ENCODE measurements around the gene SPATS2.
"Not testable (repeated sequence)": the region's sequence is repeated elsewhere in the genome, so short reads cannot be mapped to it uniquely, and the experiment has no call there.

The SPATS2 gene

DNA sequence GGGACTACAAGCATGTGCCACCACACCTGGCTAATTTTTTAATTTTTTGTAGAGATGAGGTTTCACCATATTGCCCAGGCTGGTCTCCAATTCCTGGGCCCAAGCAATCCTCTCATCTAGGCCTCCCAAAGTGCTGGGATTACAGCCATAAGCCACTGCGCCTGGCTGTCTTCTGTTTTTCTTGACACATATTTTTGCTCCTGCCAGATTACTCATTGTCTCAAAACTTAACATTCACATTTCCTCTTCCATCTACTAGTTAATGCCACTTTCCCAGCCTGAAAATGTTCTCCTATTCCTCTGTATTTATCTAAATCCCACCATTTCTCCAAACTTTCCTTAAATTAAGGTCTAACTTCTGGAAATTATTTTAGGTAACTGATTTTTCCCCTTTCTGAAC lies 135.3 kb downstream of the SPATS2 start:
- no peak overlapping the region for H3K9ac ChIP-seq (ENCODE audit: low read depth, low read length)
- H3K36me3 ChIP-seq (ENCODE audit: insufficient read depth, low read length) = no peaks in the 10 kb centered on the region
- H3K9me3 ChIP-seq (ENCODE audit: control insufficient read depth, insufficient read depth, low read length) = no peaks in the 10 kb centered on the region
- no peaks in the 10 kb centered on the region for H3K4me1 ChIP-seq (ENCODE audit: insufficient read depth, low read length)

DNA sequence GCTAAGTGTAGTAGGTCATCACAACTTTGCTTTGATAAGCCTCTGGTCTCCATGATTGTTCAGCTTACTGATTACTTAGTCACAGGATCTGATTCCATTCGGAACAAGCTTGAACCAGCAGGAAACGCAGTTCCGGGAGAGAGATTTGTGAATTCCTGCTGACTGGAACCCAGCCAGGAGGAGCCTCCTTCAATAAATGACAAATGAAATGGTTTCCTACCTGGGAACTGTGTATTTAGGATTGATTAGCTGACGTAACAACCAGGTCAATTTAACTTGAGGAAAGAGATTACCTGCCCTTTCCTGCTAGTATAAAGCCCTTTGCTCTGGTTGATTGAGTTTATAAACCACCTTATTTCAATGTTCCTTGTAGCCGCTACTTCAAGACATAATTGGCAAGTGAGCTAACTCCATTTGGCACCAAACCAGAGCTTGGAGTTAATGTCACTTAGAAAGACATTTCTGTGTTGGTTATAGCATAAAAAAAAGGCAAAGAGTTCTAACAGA lies 136.5 kb downstream of the SPATS2 start:
- Histone ChIP-seq H3K4me1 (ENCODE audit: insufficient read depth, low read length) (no peaks in the 10 kb centered on the region), H3K36me3 (ENCODE audit: insufficient read depth, low read length) (no peaks in the 10 kb centered on the region), H3K9ac (ENCODE audit: low read depth, low read length) (no peak overlapping the region), H3K9me3 (ENCODE audit: control insufficient read depth, insufficient read depth, low read length) (no peaks in the 10 kb centered on the region)

DNA sequence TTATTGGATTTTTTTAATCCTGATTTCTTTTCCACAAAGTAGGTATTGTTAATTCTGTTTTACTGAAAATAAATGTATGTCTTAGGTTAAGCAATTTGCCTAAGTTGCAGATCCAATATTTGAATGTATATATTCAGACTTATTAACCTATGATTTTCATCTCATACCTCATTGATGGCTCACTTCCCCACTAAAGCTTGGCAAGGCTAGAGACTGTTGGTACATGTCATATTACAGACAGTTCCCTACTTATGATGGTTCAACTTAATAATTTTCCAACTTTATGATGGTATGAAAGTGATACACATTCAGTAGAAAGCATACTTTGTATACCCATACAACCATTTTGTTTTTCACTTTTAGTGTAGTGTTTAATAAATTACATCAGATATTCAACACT lies 138.4 kb downstream of the SPATS2 start:
- Histone ChIP-seq H3K36me3 (ENCODE audit: insufficient read depth, low read length) (no peaks in the 10 kb centered on the region), H3K9ac (ENCODE audit: low read depth, low read length) (no peak overlapping the region), H3K4me1 (ENCODE audit: insufficient read depth, low read length) (no peaks in the 10 kb centered on the region), H3K9me3 (ENCODE audit: control insufficient read depth, insufficient read depth, low read length) (no peaks in the 10 kb centered on the region)

DNA sequence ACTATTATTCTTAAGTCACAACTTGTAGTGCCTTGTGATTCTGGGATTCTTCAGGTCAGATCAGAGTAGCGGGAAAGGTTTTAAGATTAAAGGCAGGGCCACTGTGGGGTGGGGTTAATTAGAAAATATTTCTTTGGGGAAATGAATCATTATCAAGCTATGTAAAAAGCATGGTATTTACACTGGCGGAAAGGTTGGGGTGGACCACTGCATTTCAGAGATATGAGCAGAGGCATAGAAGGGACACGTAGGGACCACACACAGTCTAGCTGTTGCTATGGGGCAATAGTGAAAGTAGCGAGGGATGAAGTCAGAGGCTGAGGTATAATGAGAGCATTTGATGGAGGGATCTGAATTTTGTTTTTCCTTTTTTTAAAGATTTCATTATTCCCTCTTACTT lies 139.9 kb downstream of the SPATS2 start:
- H3K9ac ChIP-seq (ENCODE audit: low read depth, low read length) = no peak overlapping the region
- H3K4me1 ChIP-seq (ENCODE audit: insufficient read depth, low read length) = no peaks in the 10 kb centered on the region
- H3K9me3 ChIP-seq (ENCODE audit: control insufficient read depth, insufficient read depth, low read length) = no peaks in the 10 kb centered on the region
- H3K36me3 ChIP-seq (ENCODE audit: insufficient read depth, low read length) = no peaks in the 10 kb centered on the region

DNA sequence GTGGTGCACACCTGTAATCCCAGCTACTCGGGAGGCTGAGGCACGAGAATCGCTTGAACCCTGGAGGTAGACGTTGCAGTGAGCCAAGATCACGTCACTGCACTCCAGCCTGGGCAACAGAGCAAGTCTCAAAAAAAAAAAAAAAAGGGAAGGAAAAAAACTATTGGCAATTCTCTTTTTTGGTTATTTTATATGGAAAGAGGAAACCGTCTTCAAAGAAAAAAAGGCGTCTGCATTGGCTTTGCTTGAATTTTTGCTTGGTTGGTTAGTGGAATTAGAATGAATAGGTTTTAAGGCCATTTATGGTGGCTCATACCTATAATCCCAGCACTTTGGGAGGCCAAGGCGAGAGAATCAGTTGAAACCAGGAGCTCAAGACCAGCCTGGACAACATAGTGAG lies 142.4 kb downstream of the SPATS2 start:
- H3K4me1 ChIP-seq (ENCODE audit: insufficient read depth, low read length); H3K36me3 ChIP-seq (ENCODE audit: insufficient read depth, low read length); H3K9me3 ChIP-seq (ENCODE audit: control insufficient read depth, insufficient read depth, low read length); H3K9ac ChIP-seq (ENCODE audit: low read depth, low read length): not testable (repeated sequence)

DNA sequence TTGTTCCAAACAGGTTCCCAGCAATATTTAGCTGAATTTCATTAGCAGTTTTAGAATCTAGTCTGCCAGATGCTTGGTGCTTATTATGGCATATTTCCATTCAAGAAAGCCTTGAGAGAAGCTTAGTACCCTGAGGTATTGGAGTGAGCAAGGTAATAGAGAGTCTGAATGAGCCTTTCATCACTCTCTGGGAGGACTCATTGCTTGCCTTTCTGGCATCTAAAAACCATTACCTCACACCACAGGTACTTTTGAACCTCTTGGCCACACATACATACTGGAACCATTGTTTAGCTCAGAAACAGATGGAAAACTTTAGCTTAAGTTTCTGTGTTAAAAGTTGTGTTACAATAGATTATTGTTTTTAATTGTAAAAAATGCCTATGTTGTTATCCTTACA lies 144.1 kb downstream of the SPATS2 start:
- Histone ChIP-seq H3K36me3 (ENCODE audit: insufficient read depth, low read length) (no peaks in the 10 kb centered on the region), H3K4me1 (ENCODE audit: insufficient read depth, low read length) (no peaks in the 10 kb centered on the region; the same call in 1 of the 2 replicates), H3K9ac (ENCODE audit: low read depth, low read length) (no peak overlapping the region), H3K9me3 (ENCODE audit: control insufficient read depth, insufficient read depth, low read length) (no peaks in the 10 kb centered on the region)

DNA sequence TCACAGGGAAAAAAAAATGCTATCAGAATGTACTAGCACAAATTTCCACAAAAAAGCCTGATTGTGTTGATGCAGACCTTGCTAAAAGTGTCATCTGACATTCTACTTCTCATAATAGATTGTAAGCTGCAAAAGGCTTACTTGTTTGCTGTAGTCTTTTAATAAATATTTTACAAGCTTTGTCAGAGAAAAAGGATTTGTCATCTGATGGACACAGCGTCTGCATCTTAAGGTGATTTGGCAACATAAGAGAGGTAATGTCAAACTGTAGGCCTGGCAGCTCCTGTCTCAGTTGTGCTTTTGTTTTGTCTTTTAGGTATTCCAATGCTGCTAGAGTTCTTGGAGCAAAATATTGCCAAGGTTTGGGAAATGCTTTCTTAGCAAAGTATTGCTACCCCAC lies 145.3 kb downstream of the SPATS2 start:
- Histone ChIP-seq H3K36me3 (ENCODE audit: insufficient read depth, low read length) (no peaks in the 10 kb centered on the region; the same call in 1 of the 2 replicates), H3K9ac (ENCODE audit: low read depth, low read length) (no peak overlapping the region), H3K9me3 (ENCODE audit: control insufficient read depth, insufficient read depth, low read length) (no peaks in the 10 kb centered on the region), H3K4me1 (ENCODE audit: insufficient read depth, low read length) (no peaks in the 10 kb centered on the region; the same call in 1 of the 2 replicates)

DNA sequence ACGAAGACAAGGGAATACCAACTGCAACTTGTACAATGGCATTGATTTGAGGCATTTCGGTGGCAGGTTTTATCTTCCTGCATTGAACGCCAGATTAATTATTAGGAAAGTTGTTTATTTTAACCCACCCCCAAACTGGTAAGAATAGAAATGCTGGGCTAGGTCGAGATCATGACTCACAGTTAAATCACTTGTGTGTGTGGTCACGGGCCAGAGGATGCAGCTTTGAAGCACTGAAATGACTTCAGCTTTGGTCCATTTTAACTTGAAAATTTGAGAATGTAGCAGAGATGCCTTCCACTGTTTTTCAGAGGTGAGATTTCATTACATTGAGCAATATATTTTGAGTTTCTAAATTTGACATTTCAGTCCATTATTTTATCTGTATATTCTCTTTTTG lies 148.0 kb downstream of the SPATS2 start:
- H3K4me1 ChIP-seq (ENCODE audit: insufficient read depth, low read length) = no peaks in the 10 kb centered on the region; the same call in 1 of the 2 replicates
- no peak overlapping the region for H3K9ac ChIP-seq (ENCODE audit: low read depth, low read length)

DNA sequence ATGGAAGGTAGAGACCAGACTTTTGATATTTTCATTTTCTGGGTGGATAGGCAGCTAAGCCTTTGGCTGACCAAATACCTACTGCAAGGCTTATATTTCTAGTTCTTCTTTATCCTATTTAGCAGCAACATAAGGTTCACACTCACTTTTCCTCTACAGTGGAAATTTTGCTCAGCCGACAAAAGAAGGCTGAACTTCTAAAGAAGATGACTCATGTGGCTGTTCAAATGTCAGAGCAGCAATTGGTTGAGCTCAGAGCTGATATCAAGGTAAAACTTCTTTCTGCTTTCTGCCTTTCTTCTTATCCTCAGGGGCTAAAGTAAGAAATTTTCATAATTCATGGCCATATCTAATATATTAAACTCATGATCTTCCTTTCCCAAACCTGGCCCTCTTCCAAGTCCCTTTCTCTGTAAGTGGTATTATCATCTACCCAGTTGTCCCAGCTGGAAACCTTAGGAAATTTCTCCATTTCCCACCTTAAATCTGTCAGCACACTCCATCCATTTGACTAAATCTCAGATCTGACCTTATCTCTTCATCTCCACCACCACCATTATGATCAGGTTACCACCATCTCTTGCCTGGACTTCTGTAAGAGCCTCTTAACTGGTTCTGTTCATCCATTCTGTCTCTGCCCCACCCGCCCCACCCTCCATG lies 151.8 kb downstream of the SPATS2 start:
- Histone ChIP-seq H3K9ac (ENCODE audit: low read depth, low read length) (no peak overlapping the region), H3K9me3 (ENCODE audit: control insufficient read depth, insufficient read depth, low read length) (no peaks in the 10 kb centered on the region), H3K36me3 (ENCODE audit: insufficient read depth, low read length) (peaks cover 2% of the 10 kb centered on the region), H3K4me1 (ENCODE audit: insufficient read depth, low read length) (no peaks in the 10 kb centered on the region; the same call in 1 of the 2 replicates)

More for the DNA sequence above, 148.0 kb downstream of the SPATS2 start:
- H3K9me3 ChIP-seq (ENCODE audit: control insufficient read depth, insufficient read depth, low read length) = no peaks in the 10 kb centered on the region
- H3K36me3 ChIP-seq (ENCODE audit: insufficient read depth, low read length) = peaks cover 2% of the 10 kb centered on the region

DNA sequence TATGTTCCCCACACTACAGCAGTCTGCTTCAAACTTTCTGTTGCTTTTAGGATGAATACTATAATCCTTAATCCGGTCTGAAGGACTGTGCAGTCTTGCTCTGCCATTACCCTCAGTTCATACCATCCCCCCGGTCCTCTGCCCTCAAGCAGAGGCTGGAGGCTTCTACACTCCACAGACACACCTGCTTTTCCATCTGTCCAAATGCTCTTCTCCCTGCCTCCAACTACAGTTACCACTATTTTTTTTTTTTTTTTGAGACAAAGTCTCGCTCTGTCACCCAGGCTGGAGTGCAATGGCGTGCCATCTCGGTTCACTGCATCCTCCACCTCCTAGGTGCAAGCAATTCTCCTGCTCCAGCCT lies 152.3 kb downstream of the SPATS2 start:
- Histone ChIP-seq H3K9me3 (ENCODE audit: control insufficient read depth, insufficient read depth, low read length) (no peaks in the 10 kb centered on the region), H3K4me1 (ENCODE audit: insufficient read depth, low read length) (no peaks in the 10 kb centered on the region; the same call in 1 of the 2 replicates), H3K36me3 (ENCODE audit: insufficient read depth, low read length) (peaks cover 2% of the 10 kb centered on the region), H3K9ac (ENCODE audit: low read depth, low read length) (no peak overlapping the region)

DNA sequence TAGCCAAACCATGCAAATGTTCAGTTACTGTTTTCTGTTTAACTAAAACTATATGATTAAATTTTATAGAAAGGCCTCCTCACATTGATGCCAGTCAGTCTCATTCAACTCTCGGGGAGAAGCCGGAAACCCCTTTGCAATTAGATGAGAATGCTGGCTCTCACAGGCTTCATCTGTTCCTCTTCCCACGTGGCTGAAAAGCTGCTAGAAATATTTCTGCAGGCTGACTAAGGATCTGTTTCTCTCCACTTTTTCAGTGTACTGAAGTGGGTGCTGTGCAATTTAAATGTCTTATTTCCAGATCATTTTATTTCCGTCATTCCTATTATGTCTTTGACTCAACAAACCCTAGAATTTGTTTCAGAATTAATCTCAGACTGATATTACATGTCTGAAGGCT lies 154.1 kb downstream of the SPATS2 start:
- Histone ChIP-seq H3K36me3 (ENCODE audit: insufficient read depth, low read length) (peaks cover 2% of the 10 kb centered on the region), H3K4me1 (ENCODE audit: insufficient read depth, low read length) (no peaks in the 10 kb centered on the region), H3K9me3 (ENCODE audit: control insufficient read depth, insufficient read depth, low read length) (no peaks in the 10 kb centered on the region), H3K9ac (ENCODE audit: low read depth, low read length) (no peak overlapping the region)

DNA sequence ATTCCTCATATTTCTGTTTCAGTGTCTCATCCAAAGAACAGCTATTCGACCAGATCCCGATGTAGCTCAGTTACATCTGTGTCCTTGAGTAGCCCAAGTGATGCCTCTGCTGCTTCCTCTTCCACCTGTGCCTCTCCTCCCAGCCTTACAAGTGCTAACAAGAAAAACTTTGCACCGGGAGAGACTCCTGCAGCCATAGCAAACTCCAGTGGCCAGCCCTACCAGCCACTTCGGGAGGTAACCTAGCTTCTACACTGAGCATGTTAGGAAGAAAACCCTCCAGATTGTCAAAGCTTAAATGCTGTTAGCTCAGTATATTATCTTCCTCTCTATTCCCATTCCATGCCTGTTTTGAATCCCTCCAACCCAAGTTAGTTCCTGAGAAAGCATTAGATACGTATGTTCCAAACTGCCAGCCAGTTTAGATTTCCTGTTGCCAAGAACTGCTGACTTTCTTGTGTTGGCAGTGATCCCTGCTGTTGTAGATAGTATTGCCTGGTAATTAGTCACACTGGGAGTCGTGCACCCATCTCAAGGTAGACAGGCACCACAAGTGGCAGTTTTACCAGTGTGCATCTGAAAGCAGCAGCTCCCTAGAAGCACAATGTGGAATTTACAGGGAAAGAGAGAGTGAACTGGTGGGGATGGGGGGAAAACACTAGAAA lies 157.5 kb downstream of the SPATS2 start:
- H3K9me3 ChIP-seq (ENCODE audit: control insufficient read depth, insufficient read depth, low read length) = no peaks in the 10 kb centered on the region
- no peaks in the 10 kb centered on the region; the same call in none of the 2 replicates for H3K36me3 ChIP-seq (ENCODE audit: insufficient read depth, low read length)
- no peak overlapping the region for H3K9ac ChIP-seq (ENCODE audit: low read depth, low read length)
- H3K4me1 ChIP-seq (ENCODE audit: insufficient read depth, low read length) = no peaks in the 10 kb centered on the region

DNA sequence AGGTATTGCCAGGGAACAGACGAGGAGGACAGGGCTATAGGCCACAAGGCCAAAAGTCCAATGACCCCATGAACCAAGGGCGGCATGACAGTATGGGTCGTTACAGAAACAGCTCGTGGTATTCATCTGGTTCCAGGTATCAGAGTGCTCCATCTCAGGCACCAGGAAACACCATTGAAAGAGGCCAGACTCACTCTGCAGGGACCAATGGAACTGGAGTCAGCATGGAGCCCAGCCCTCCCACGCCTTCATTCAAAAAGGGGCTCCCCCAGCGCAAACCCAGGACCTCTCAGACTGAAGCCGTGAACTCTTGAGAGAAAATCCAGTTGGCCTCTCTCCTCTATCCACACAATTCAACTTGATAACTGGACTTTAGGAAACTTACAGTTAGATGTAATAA lies 158.7 kb downstream of the SPATS2 start:
- Histone ChIP-seq H3K4me1 (ENCODE audit: insufficient read depth, low read length) (no peaks in the 10 kb centered on the region), H3K36me3 (ENCODE audit: insufficient read depth, low read length) (no peaks in the 10 kb centered on the region; the same call in none of the 2 replicates), H3K9ac (ENCODE audit: low read depth, low read length) (no peak overlapping the region), H3K9me3 (ENCODE audit: control insufficient read depth, insufficient read depth, low read length) (no peaks in the 10 kb centered on the region)

DNA sequence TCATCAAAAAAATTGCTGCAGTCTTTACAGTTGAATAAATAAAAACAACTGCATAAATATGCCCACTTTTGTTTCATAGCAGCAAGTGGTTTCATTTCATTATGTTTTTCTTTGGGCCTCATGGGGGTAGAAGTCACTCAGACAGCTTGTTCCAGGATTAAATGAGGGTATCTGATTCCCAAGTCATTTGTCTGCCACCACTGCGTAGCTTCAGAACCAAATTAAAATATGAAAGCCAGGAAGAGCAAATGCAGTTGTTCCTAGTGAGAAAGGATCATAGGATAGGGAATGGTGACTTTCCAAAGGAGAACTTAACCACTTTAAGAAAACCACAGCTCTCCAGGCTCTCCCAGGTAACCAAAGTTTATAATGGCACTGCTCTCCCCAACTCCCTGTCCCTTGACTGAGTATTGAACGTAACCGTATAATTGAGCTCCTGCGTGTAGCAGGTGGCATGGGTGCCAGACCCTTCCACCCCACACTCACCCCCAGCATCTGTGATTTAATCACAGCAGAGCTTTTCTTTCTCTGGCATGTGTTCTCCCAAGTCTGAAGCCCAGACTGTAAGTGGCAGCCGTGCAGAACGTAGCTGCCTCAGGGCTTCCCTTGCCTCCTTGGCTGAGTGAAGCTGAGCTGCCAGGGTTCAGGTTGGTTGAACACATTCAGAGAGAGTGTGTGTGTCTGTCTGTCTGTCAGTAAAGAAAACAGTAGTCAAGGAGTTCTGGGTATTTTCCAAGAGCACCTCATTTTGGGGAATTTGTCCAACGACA lies 160.3 kb downstream of the SPATS2 start:
- Histone ChIP-seq H3K36me3 (ENCODE audit: insufficient read depth, low read length) (no peaks in the 10 kb centered on the region; the same call in none of the 2 replicates), H3K9ac (ENCODE audit: low read depth, low read length) (no peak overlapping the region), H3K9me3 (ENCODE audit: control insufficient read depth, insufficient read depth, low read length) (no peaks in the 10 kb centered on the region), H3K4me1 (ENCODE audit: insufficient read depth, low read length) (no peaks in the 10 kb centered on the region)

Data from ES-I3 (cell line).